ENCODE measurements around the gene KCNQ1. TPM values are rescaled to one million over a fixed set of nuclear protein-coding genes. Genes with fewer than 3 reads are reported as not detected.

The KCNQ1 gene
- total RNA-seq, 1 experiment from 2014 or later, result not detected

DNA sequence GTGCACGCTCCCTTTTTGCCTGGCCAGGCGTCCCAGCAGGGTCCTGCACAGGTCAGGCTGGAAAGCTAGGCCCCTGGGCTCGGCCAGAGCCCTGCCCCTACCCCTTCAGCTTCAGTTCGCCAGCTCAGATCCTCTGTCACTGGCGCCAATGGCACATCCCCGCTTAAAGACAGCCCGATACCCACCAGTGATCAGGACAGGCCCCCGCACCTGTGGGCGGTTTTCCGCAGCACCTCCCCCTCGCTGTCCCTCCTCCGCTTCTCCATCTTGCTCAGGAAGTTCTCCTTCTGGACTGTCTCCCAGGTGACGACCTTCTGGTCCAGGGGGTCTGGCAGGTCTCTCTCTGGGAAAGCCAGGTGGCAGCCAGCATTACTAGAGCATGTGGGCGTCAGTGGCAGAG is 38.4 kb upstream of the KCNQ1 start:
- ChIA-PET POLR2A (ENCODE audit: unreplicated experiment) (interaction anchor here (0.8 kb wide), 1 partner anchor 16 kb away, joined by 7 read pairs; no protein-coding TSS in a partner anchor), CTCF (no interaction called here)
- no peak overlapping the region for H3K4me3 ChIP-seq
- H3K4me1 ChIP-seq (replicated peaks; ENCODE audit: insufficient read depth), result no peaks in the 10 kb centered on the region
- BruUV-seq (replicated peaks), result no TSS peak
- no peaks in the 10 kb centered on the region for H4K20me1 ChIP-seq (ENCODE audit: insufficient read depth)
- peaks cover 10% of the 10 kb centered on the region for H3K79me2 ChIP-seq (ENCODE audit: low read depth)
- no peaks in the 10 kb centered on the region for H3K9me2 ChIP-seq (ENCODE audit: insufficient read depth)
- H3K9me3 ChIP-seq (ENCODE audit: insufficient read depth, low read depth), result no peaks in the 10 kb centered on the region
- H2AFZ ChIP-seq, result no peak overlapping the region
- intact Hi-C loops (cut with micrococcal nuclease; ENCODE audit: unreplicated experiment), result no loop called here
- no peaks in the 10 kb centered on the region for H3F3A ChIP-seq (ENCODE audit: insufficient read depth, low read depth)
- 0 out of 2 replicates have a peak, but pooled peaks cover 4% of the 10 kb centered on the region for H3K27me3 ChIP-seq (ENCODE audit: insufficient read depth, low read depth)
- DNase-seq, result no peak
- H3K4me2 ChIP-seq, result no peak overlapping the region
- H3K36me3 ChIP-seq (ENCODE audit: low read depth), result no peaks in the 10 kb centered on the region
- no peak overlapping the region for H3K27ac ChIP-seq
- TF ChIP-seq, protein P1, sequence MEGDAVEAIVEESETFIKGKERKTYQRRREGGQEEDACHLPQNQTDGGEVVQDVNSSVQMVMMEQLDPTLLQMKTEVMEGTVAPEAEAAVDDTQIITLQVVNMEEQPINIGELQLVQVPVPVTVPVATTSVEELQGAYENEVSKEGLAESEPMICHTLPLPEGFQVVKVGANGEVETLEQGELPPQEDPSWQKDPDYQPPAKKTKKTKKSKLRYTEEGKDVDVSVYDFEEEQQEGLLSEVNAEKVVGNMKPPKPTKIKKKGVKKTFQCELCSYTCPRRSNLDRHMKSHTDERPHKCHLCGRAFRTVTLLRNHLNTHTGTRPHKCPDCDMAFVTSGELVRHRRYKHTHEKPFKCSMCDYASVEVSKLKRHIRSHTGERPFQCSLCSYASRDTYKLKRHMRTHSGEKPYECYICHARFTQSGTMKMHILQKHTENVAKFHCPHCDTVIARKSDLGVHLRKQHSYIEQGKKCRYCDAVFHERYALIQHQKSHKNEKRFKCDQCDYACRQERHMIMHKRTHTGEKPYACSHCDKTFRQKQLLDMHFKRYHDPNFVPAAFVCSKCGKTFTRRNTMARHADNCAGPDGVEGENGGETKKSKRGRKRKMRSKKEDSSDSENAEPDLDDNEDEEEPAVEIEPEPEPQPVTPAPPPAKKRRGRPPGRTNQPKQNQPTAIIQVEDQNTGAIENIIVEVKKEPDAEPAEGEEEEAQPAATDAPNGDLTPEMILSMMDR (conservative IDR thresholded peaks at IDR 0.05), result no peak

DNA sequence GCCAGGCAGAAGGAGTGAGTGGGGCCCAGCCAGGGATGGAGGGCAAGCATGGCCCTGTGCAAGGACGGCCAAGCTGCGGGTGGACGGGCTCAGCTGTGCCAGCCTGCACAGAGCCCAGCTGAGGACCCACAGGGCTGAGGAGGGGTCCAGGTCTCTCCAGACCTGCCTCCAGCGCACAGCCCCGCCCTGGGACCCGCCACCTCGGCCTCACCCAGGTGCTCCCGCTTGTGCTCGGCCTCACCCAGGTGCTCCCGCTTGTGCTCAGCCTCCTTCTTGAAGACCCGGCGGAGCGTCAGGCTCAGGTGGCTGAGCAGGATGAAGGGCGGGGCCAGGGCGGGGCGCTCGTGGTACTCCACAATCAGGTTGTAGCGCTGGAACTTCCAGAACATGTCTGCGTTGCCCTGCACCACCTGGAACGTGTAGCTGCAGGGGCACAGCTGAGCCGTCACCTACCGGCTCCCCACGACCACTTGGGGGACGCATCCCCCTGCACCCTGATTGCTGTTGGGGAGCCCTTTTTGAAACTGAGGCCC is 37.9 kb upstream of the KCNQ1 start:
- Histone ChIP-seq H4K20me1 (ENCODE audit: insufficient read depth) (no peaks in the 10 kb centered on the region), H3K27me3 (ENCODE audit: insufficient read depth, low read depth) (0 out of 2 replicates have a peak, but pooled peaks cover 4% of the 10 kb centered on the region), H3K36me3 (ENCODE audit: low read depth) (no peaks in the 10 kb centered on the region), H3K4me2 (no peak overlapping the region), H3K79me2 (ENCODE audit: low read depth) (peaks cover 5% of the 10 kb centered on the region), H3F3A (ENCODE audit: insufficient read depth, low read depth) (no peaks in the 10 kb centered on the region), H2AFZ (no peak overlapping the region), H3K27ac (no peak overlapping the region), H3K9me2 (ENCODE audit: insufficient read depth) (no peaks in the 10 kb centered on the region), H3K9me3 (ENCODE audit: insufficient read depth, low read depth) (no peaks in the 10 kb centered on the region), H3K4me3 (no peak overlapping the region), H3K4me1 (replicated peaks; ENCODE audit: insufficient read depth) (no peaks in the 10 kb centered on the region)
- no peak for DNase-seq
- intact Hi-C loops (cut with micrococcal nuclease; ENCODE audit: unreplicated experiment), result no loop called here
- POLR2A ChIA-PET (ENCODE audit: unreplicated experiment), result no interaction called here
- BruUV-seq (replicated peaks), result no TSS peak
- CTCF ChIA-PET, result no interaction called here
- no peak for TF ChIP-seq EZH2 (IDR thresholded peaks at IDR 0.05; ENCODE audit: low read depth)
- TF ChIP-seq, protein P1 (conservative IDR thresholded peaks at IDR 0.05), result no peak

DNA sequence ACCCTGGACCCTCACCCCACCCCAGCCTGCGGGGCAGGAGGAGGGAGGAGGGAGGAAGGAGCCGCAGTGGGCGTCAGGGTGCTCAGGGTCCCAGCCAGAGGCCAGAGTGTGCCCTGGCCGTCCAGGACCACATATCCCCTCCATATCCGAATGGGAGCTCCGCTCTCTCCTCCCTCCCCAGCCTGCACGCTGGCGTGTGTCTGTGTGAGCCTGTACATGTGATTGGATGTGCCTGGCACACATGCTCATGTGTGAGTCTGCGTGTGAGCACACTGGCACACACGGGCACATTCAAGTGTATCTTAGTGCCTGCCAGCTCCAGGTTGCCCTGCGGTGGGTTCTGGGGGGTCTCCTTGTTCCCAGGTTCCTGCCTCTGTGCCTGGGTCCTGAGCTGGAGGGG is 36.1 kb upstream of the KCNQ1 start:
- no peak overlapping the region for H3K4me3 ChIP-seq
- H3F3A ChIP-seq (ENCODE audit: insufficient read depth, low read depth), result no peaks in the 10 kb centered on the region
- H3K4me1 ChIP-seq (replicated peaks; ENCODE audit: insufficient read depth), result no peaks in the 10 kb centered on the region
- CTCF ChIA-PET, result no interaction called here
- H3K9me3 ChIP-seq (ENCODE audit: insufficient read depth, low read depth), result no peaks in the 10 kb centered on the region
- H3K27ac ChIP-seq, result no peak overlapping the region
- TF ChIP-seq, protein P1 (conservative IDR thresholded peaks at IDR 0.05), result no peak
- no peak for TF ChIP-seq EZH2 (IDR thresholded peaks at IDR 0.05; ENCODE audit: low read depth)
- no peaks in the 10 kb centered on the region for H3K9me2 ChIP-seq (ENCODE audit: insufficient read depth)
- no peak for DNase-seq
- no peak overlapping the region for H3K4me2 ChIP-seq
- 0 out of 2 replicates have a peak, but pooled peaks cover 4% of the 10 kb centered on the region for H3K27me3 ChIP-seq (ENCODE audit: insufficient read depth, low read depth)
- no peaks in the 10 kb centered on the region for H4K20me1 ChIP-seq (ENCODE audit: insufficient read depth)
- BruUV-seq (replicated peaks), result no TSS peak
- H3K36me3 ChIP-seq (ENCODE audit: low read depth), result no peaks in the 10 kb centered on the region
- H3K79me2 ChIP-seq (ENCODE audit: low read depth), result no peaks in the 10 kb centered on the region
- intact Hi-C loops (cut with micrococcal nuclease; ENCODE audit: unreplicated experiment), result no loop called here
- no peak overlapping the region for H2AFZ ChIP-seq
- POLR2A ChIA-PET (ENCODE audit: unreplicated experiment), result no interaction called here
